Measurements from ENCODE around the gene ALG14.
A peak's percentile ranks its signal among the peaks of the same experiment; 100 is the strongest.

GRCh38 chr1:95084317-95085176 is 11.8 kb upstream of the ALG14 start:
- no peak for TF ChIP-seq POLR2A (IDR thresholded peaks at IDR 0.05)
- TF ChIP-seq CTCF (IDR thresholded peaks at IDR 0.05): peak; percentile 19 to 76 (median 68)

Measured in Peyer's patch (tissue), 4 donors.